Transverse colon (tissue), 3 donors: ENCODE measurements around the gene ZNF609.
"Not testable (repeated sequence)": the region's sequence is repeated elsewhere in the genome, so short reads cannot be mapped to it uniquely, and the experiment has no call there.

Experiments
- EP300 ChIP-seq: sonication (generic); formaldehyde crosslinking; IDR thresholded peaks from one replicate; pipeline ENCODE4 v1.6.1; 2017; ENCODE audit warnings: antibody characterized with exemption, low read depth
- POLR2A ChIP-seq: fragments of 450-650 bp; IDR thresholded peaks from one replicate; pipeline ENCODE4 v1.6.1; 2016; ENCODE audit warnings: antibody characterized with exemption, mild to moderate bottlenecking, moderate library complexity
- TF ChIP-seq, protein P1 (sequence below), 5 experiments: fragments of 200-600 bp in 3 of 5; fragments of 450-650 bp in 2 of 5; sonication (generic) in 3 of 5; IDR thresholded peaks; 1 replicate in 2 of 5; 2 replicates in 3 of 5; pipeline ENCODE4 v1.5.1; 2016 to 2017; ENCODE audit warnings: antibody characterized with exemption in 5 of 5, inconsistent platforms in 3 of 5, mild to moderate bottlenecking in 2 of 5, moderate library complexity in 1 of 5

DNA sequence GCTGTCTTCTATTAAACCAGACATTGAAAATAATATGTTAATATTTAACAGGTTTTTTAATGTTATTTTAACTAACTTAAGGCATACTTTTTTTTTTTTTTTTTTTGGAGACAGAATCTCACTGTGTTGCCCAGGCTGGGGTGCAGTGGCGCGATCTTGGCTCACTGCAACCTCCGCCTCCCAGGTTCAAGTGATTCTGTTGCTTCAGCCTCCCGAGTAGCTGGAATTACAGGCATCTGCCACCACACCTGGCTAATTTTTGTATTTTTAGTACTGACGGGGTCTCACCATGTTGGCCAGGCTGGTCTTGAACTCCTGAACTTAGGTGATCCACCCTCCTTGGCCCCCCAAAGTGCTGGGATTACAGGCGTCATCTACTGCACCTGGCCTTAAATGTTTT, 147.0 kb downstream of the ZNF609 start:
- TF ChIP-seq, protein P1, sequence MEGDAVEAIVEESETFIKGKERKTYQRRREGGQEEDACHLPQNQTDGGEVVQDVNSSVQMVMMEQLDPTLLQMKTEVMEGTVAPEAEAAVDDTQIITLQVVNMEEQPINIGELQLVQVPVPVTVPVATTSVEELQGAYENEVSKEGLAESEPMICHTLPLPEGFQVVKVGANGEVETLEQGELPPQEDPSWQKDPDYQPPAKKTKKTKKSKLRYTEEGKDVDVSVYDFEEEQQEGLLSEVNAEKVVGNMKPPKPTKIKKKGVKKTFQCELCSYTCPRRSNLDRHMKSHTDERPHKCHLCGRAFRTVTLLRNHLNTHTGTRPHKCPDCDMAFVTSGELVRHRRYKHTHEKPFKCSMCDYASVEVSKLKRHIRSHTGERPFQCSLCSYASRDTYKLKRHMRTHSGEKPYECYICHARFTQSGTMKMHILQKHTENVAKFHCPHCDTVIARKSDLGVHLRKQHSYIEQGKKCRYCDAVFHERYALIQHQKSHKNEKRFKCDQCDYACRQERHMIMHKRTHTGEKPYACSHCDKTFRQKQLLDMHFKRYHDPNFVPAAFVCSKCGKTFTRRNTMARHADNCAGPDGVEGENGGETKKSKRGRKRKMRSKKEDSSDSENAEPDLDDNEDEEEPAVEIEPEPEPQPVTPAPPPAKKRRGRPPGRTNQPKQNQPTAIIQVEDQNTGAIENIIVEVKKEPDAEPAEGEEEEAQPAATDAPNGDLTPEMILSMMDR (IDR thresholded peaks at IDR 0.05): not testable (repeated sequence)
- not testable (repeated sequence) for TF ChIP-seq EP300, POLR2A
